A673 (cell line): ENCODE data around the gene TNKS1BP1.

Experiments used
- CTCF ChIP-seq: fragments of 300-800, 200-600 bp; sonication (generic); conservative IDR thresholded peaks from 2 replicates; pipeline ENCODE4 v1.5.1; 2017; ENCODE audit warnings: low read depth, mild to moderate bottlenecking, antibody characterized with exemption, low read length, moderate library complexity, mixed read lengths
- EZH2 ChIP-seq: fragments of 200-600 bp; sonication (generic); IDR thresholded peaks from 2 replicates; pipeline ENCODE4 v1.6.1; 2017; ENCODE audit warnings: borderline replicate concordance, low read depth, mild to moderate bottlenecking, mixed read lengths, antibody characterized with exemption, low read length; ENCODE audit not compliant: poor library complexity, severe bottlenecking

- TF ChIP-seq EZH2 (no peak), CTCF (no peak)
Measured at GRCh38 chr11:57308426-57309060, 16.2 kb downstream of the TNKS1BP1 start.
